H9 (cell line): Measurements from ENCODE around the gene CYP17A1. TPM values are rescaled to one million over a fixed set of nuclear protein-coding genes. Genes with fewer than 3 reads are reported as not detected.

Source experiments
- DNase-seq: peaks from one replicate; pipeline ENCODE4 v3.0.0-alpha.2; 2017
- H2AFZ ChIP-seq: one replicate; pipeline ENCODE4 v1.6.1; 2013; ENCODE audit warnings: mild to moderate bottlenecking, low read length, control low read depth, moderate library complexity
- H2AK5ac ChIP-seq: 2 replicates; pipeline ENCODE4 v1.6.1; 2013; ENCODE audit warnings: low read length, control low read depth, mixed read lengths; ENCODE audit not compliant: insufficient read length
- H2BK120ac ChIP-seq: one replicate; pipeline ENCODE4 v1.6.1; 2013; ENCODE audit warnings: low read depth, mild to moderate bottlenecking, low read length, control low read depth, inconsistent platforms; ENCODE audit not compliant: poor library complexity, severe bottlenecking
- H2BK12ac ChIP-seq: 2 replicates; pipeline ENCODE4 v1.6.1; 2013; ENCODE audit warnings: low read length, control low read depth, mixed read lengths, low read depth; ENCODE audit not compliant: insufficient read length
- H2BK15ac ChIP-seq: 2 replicates; pipeline ENCODE4 v1.6.1; 2013; ENCODE audit warnings: low read depth, low read length, control low read depth
- H2BK20ac ChIP-seq: one replicate; pipeline ENCODE4 v1.6.1; 2013; ENCODE audit warnings: low read depth, mild to moderate bottlenecking, low read length, control low read depth, inconsistent platforms; ENCODE audit not compliant: poor library complexity, severe bottlenecking
- H2BK5ac ChIP-seq: 2 replicates; pipeline ENCODE4 v1.6.1; 2013; ENCODE audit warnings: low read length, control low read depth, mixed read lengths; ENCODE audit not compliant: insufficient read length
- H3K14ac ChIP-seq: 2 replicates; pipeline ENCODE4 v1.6.1; 2013; ENCODE audit warnings: low read length, control low read depth; ENCODE audit not compliant: insufficient read depth
- H3K18ac ChIP-seq: 2 replicates; pipeline ENCODE4 v1.6.1; 2013; ENCODE audit warnings: low read depth, mild to moderate bottlenecking, mixed read lengths, low read length, control low read depth; ENCODE audit not compliant: insufficient read length
- H3K23ac ChIP-seq: 2 replicates; pipeline ENCODE4 v1.6.1; 2013; ENCODE audit warnings: low read length, control low read depth, mixed read lengths, low read depth; ENCODE audit not compliant: insufficient read length
- H3K23me2 ChIP-seq: 2 replicates; pipeline ENCODE4 v1.6.1; 2013; ENCODE audit warnings: low read depth, mild to moderate bottlenecking, mixed read lengths, low read length, control low read depth; ENCODE audit not compliant: insufficient read length, poor library complexity, severe bottlenecking
- H3K27ac ChIP-seq: 2 replicates; pipeline ENCODE4 v1.5.1; 2013; ENCODE audit warnings: low read length, control low read depth, mixed read lengths, low read depth; ENCODE audit not compliant: insufficient read length
- H3K27me3 ChIP-seq: 2 replicates; pipeline ENCODE4 v1.6.1; 2013; ENCODE audit warnings: low read length, control low read depth, inconsistent platforms; ENCODE audit not compliant: insufficient read depth
- H3K4ac ChIP-seq: 2 replicates; pipeline ENCODE4 v1.6.1; 2013; ENCODE audit warnings: low read depth, mild to moderate bottlenecking, control low read depth, inconsistent platforms, low read length, moderate library complexity
- H3K4me1 ChIP-seq: 2 replicates; pipeline ENCODE4 v1.6.1; 2013; ENCODE audit warnings: low read length, control low read depth, inconsistent platforms; ENCODE audit not compliant: insufficient read depth
- H3K4me2 ChIP-seq: 2 replicates; pipeline ENCODE4 v1.6.1; 2013; ENCODE audit warnings: low read length, control low read depth, mixed read lengths; ENCODE audit not compliant: insufficient read length, insufficient read depth
- H3K56ac ChIP-seq: 2 replicates; pipeline ENCODE4 v1.6.1; 2013; ENCODE audit warnings: low read depth, mild to moderate bottlenecking, mixed read lengths, low read length, control low read depth; ENCODE audit not compliant: insufficient read length
- H3K79me1 ChIP-seq: 2 replicates; pipeline ENCODE4 v1.6.1; 2013; ENCODE audit warnings: low read depth, mild to moderate bottlenecking, moderate library complexity, low read length, control low read depth, inconsistent platforms; ENCODE audit not compliant: insufficient read depth, poor library complexity, severe bottlenecking
- H3K79me2 ChIP-seq: 2 replicates; pipeline ENCODE4 v1.6.1; 2013; ENCODE audit warnings: low read length, control low read depth, inconsistent platforms; ENCODE audit not compliant: insufficient read depth
- H3K9ac ChIP-seq: 2 replicates; pipeline ENCODE4 v1.6.1; 2013; ENCODE audit warnings: low read length, control low read depth, mixed read lengths; ENCODE audit not compliant: insufficient read length; ENCODE audit errors: extremely low read depth
- H3K9me3 ChIP-seq: one replicate; pipeline ENCODE4 v1.6.1; 2013; ENCODE audit warnings: low read depth, low read length, inconsistent platforms; ENCODE audit not compliant: control insufficient read depth
- H3T11ph ChIP-seq: one replicate; pipeline ENCODE4 v1.6.1; 2013; ENCODE audit warnings: mild to moderate bottlenecking, low read length, control low read depth, inconsistent platforms
- H4K20me1 ChIP-seq: one replicate; pipeline ENCODE4 v1.6.1; 2013; ENCODE audit not compliant: control insufficient read depth, insufficient read length, insufficient read depth
- H4K5ac ChIP-seq: 2 replicates; pipeline ENCODE4 v1.6.1; 2013; ENCODE audit warnings: low read depth, mild to moderate bottlenecking, mixed read lengths, low read length, control low read depth; ENCODE audit not compliant: insufficient read length
- H4K8ac ChIP-seq: replicated peaks from 2 replicates; pipeline ENCODE4 v1.6.1; 2013; ENCODE audit warnings: low read length, control low read depth, mixed read lengths, low read depth; ENCODE audit not compliant: insufficient read length
- H4K91ac ChIP-seq: 2 replicates; pipeline ENCODE4 v1.6.1; 2013; ENCODE audit warnings: low read depth, mild to moderate bottlenecking, moderate library complexity, mixed read lengths, low read length, control low read depth; ENCODE audit not compliant: insufficient read length
- H3K27ac Mint-ChIP-seq, 3 experiments: 2 replicates in 2 of 3; 3 replicates in 1 of 3; pipeline ENCODE4 v1.8.0; 2020 to 2021; ENCODE audit warnings: mixed read lengths in 3 of 3, mild to moderate bottlenecking in 1 of 3, moderate library complexity in 1 of 3
- H3K27me3 Mint-ChIP-seq: 2 replicates; pipeline ENCODE4 v1.8.0; 2021; ENCODE audit warnings: low read depth, mild to moderate bottlenecking, moderate library complexity, mixed read lengths
- H3K36me3 Mint-ChIP-seq, 3 experiments: 2 replicates in 2 of 3; 3 replicates in 1 of 3; pipeline ENCODE4 v1.8.0; 2020 to 2021; ENCODE audit warnings: low read depth in 3 of 3, mixed read lengths in 3 of 3; ENCODE audit not compliant: insufficient read depth in 1 of 3
- H3K4me1 Mint-ChIP-seq, 2 experiments: 2 replicates each; pipeline ENCODE4 v1.8.0; 2020; ENCODE audit warnings: mixed read lengths in 2 of 2
- H3K4me3 Mint-ChIP-seq, 2 experiments: 2 replicates in 1 of 2; 3 replicates in 1 of 2; pipeline ENCODE4 v1.8.0; 2020 to 2021; ENCODE audit warnings: mild to moderate bottlenecking in 2 of 2, mixed read lengths in 2 of 2, moderate library complexity in 1 of 2
- H3K9me3 Mint-ChIP-seq, 2 experiments: 2 replicates in 1 of 2; 3 replicates in 1 of 2; pipeline ENCODE4 v1.8.0; 2020; ENCODE audit warnings: mild to moderate bottlenecking in 2 of 2, mixed read lengths in 2 of 2, moderate library complexity in 1 of 2
- CTCF ChIP-seq: fragments of 200-600 bp; sonication (generic); conservative IDR thresholded peaks from 3 replicates; pipeline ENCODE4 v1.8.0; 2021; ENCODE audit warnings: antibody characterized with exemption, mild to moderate bottlenecking
- WGBS: extraction: QIAGEN DNeasy Blood & Tissue Kit; methylation state at CpG from one replicate; pipeline ENCODE4 v1.1.7; 2013; ENCODE audit warnings: missing lambda C conversion rate, low lambda C conversion rate, mixed read lengths; ENCODE audit not compliant: insufficient read length; ENCODE audit errors: extremely low coverage; 5-methylcytosine and 5-hydroxymethylcytosine counted together
- total RNA-seq: library from RNA; stranded (reverse); gene quantifications from 2 replicates; pipeline ENCODE4 v1.2.1, GENCODE V29; 2021

The CYP17A1 gene
- total RNA-seq, 1 experiment from 2014 or later, result not detected

- H3K23ac ChIP-seq, result no peak overlapping the region
- H3K4me1 ChIP-seq, result peaks cover 6% of the 10 kb centered on the region
- no peak overlapping the region for H3K4me2 ChIP-seq
- peaks cover 21 to 28% of the 10 kb centered on the region in 2 experiments for H3K4me1 Mint-ChIP-seq
- H2BK12ac ChIP-seq, result no peak overlapping the region
- no peaks in the 10 kb centered on the region for H3K23me2 ChIP-seq
- no peak for TF ChIP-seq CTCF
- H3K9me3 ChIP-seq, result no peaks in the 10 kb centered on the region
- H3K9me3 Mint-ChIP-seq, result no peaks in the 10 kb centered on the region
- no peak overlapping the region for H3K9ac ChIP-seq
- H2BK15ac ChIP-seq, result no peak overlapping the region
- H2BK5ac ChIP-seq, result no peak overlapping the region
- H2BK20ac ChIP-seq, result no peak overlapping the region
- no peak overlapping the region for H3T11ph ChIP-seq
- no peak overlapping the region for H4K8ac ChIP-seq
- no peak overlapping the region for H4K91ac ChIP-seq
- no peak overlapping the region for H4K5ac ChIP-seq
- no peaks in the 10 kb centered on the region for H4K20me1 ChIP-seq
- no peak for DNase-seq
- no peak overlapping the region for H3K56ac ChIP-seq
- no peaks in the 10 kb centered on the region for H3K27me3 ChIP-seq
- no CpG with 5 or more reads among the region's 3 CpGs for WGBS
- H2AK5ac ChIP-seq, result no peak overlapping the region
- no peak overlapping the region for H3K14ac ChIP-seq
- no peak overlapping the region for H3K27ac ChIP-seq
- H3K27me3 Mint-ChIP-seq, result no peaks in the 10 kb centered on the region
- no peak overlapping the region for H3K18ac ChIP-seq
- no peak overlapping the region; a peak in 1 of 7 replicates for H3K27ac Mint-ChIP-seq
- H2BK120ac ChIP-seq, result no peak overlapping the region
- H2AFZ ChIP-seq, result no peak overlapping the region
- H3K4ac ChIP-seq, result no peak overlapping the region
- peaks cover 0 to 33% (median 17%) of the 10 kb centered on the region in 3 experiments; a peak in 5 of 7 replicates for H3K36me3 Mint-ChIP-seq
- no peaks in the 10 kb centered on the region for H3K79me2 ChIP-seq
- H3K4me3 Mint-ChIP-seq, result no peak overlapping the region
- no peaks in the 10 kb centered on the region for H3K79me1 ChIP-seq
Observed at GRCh38 chr10:102811346-102811745, 25.9 kb downstream of the CYP17A1 start.
